MM.1S (cell line): ENCODE measurements around the gene SLC25A1.

Experiments
- EZH2phosphoT487 ChIP-seq: fragments of 300-600 bp; sonication (generic); IDR thresholded peaks from 2 replicates; pipeline ENCODE4 v1.6.1; 2018; ENCODE audit warnings: antibody characterized with exemption, low read length
- TF ChIP-seq, protein P1 (sequence below): fragments of 300-600 bp; sonication (generic); IDR thresholded peaks from 2 replicates; pipeline ENCODE4 v1.5.1; 2016; ENCODE audit warnings: antibody characterized with exemption, low read length, mixed read lengths

DNA sequence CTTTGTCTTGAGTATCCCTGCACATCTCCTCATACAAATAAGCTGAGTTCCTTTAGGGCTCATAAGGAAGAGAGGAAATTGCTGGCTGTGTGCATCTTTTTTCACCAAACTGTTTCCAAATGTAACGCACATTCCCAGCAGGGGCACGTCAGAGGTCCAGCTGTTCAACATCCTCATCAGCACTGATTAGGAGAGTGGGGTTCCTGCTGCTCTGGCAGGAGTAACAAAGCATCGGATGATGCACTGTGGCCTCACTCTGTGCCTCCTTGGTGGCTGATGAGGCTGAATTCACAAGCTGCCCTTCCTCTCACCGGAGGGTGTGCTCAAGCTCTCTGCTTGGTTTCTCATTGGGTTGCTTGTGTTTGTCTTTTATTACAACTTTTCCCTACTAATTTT, 35.5 kb upstream of the SLC25A1 start:
- TF ChIP-seq, protein P1, sequence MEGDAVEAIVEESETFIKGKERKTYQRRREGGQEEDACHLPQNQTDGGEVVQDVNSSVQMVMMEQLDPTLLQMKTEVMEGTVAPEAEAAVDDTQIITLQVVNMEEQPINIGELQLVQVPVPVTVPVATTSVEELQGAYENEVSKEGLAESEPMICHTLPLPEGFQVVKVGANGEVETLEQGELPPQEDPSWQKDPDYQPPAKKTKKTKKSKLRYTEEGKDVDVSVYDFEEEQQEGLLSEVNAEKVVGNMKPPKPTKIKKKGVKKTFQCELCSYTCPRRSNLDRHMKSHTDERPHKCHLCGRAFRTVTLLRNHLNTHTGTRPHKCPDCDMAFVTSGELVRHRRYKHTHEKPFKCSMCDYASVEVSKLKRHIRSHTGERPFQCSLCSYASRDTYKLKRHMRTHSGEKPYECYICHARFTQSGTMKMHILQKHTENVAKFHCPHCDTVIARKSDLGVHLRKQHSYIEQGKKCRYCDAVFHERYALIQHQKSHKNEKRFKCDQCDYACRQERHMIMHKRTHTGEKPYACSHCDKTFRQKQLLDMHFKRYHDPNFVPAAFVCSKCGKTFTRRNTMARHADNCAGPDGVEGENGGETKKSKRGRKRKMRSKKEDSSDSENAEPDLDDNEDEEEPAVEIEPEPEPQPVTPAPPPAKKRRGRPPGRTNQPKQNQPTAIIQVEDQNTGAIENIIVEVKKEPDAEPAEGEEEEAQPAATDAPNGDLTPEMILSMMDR: no peak
- TF ChIP-seq EZH2phosphoT487: no peak
